IMR-90 (cell line): ENCODE data around the gene ZNF366. TPM values are rescaled to one million over a fixed set of nuclear protein-coding genes. Genes with fewer than 3 reads are reported as not detected.

Experiments
- ATAC-seq: fragments of 200-7000 bp; cut with Tn5 transposase; 2 replicates; pipeline ENCODE4 v1.9.1; 2020; ENCODE audit warnings: low read depth, mild to moderate bottlenecking, moderate library complexity
- BruUV-seq: library from RNA; stranded (reverse); fragments of 400-500 nt; replicated peaks from 2 replicates; lab custom pipeline; 2021; lab: Mats Ljungman, UMichigan
- CTCF ChIA-PET: fragments of 300-600 bp; formaldehyde crosslinking; extraction: SDS; loops from one replicate; lab custom pipeline; 2021; ENCODE audit warnings: antibody characterized with exemption; lab: Yijun Ruan, JAX
- POLR2A ChIA-PET: fragments of 300-600 bp; sonication (Branson Sonifier 250); formaldehyde crosslinking; loops from one replicate; lab custom pipeline; 2022; ENCODE audit warnings: antibody characterized with exemption; ENCODE audit not compliant: unreplicated experiment; lab: Charles Lee
- DNase-seq: peaks from one replicate; pipeline ENCODE4 v3.0.0; 2013
- H2AFZ ChIP-seq: replicated peaks from 2 replicates; pipeline ENCODE3; 2013; ENCODE audit warnings: low read length, mild to moderate bottlenecking; ENCODE audit not compliant: poor library complexity
- H2AK5ac ChIP-seq: 2 replicates; pipeline ENCODE4 v1.6.1; 2013; ENCODE audit warnings: low read depth, low read length, inconsistent platforms
- H2AK9ac ChIP-seq: replicated peaks from 2 replicates; pipeline ENCODE3; 2013; ENCODE audit warnings: mild to moderate bottlenecking, low read depth, low read length, moderate library complexity; ENCODE audit not compliant: poor library complexity
- H2BK120ac ChIP-seq: 2 replicates; pipeline ENCODE4 v1.6.1; 2013; ENCODE audit warnings: low read depth, low read length, inconsistent platforms
- H2BK15ac ChIP-seq: 3 replicates; pipeline ENCODE4 v1.6.1; 2013; ENCODE audit warnings: low read depth, low read length, inconsistent platforms
- H2BK20ac ChIP-seq: 2 replicates; pipeline ENCODE4 v1.6.1; 2013; ENCODE audit warnings: low read depth, mild to moderate bottlenecking, inconsistent platforms, low read length, moderate library complexity
- H2BK5ac ChIP-seq: 2 replicates; pipeline ENCODE4 v1.6.1; 2013; ENCODE audit warnings: mild to moderate bottlenecking, low read depth, low read length, inconsistent platforms; ENCODE audit not compliant: poor library complexity, severe bottlenecking
- H3K14ac ChIP-seq: replicated peaks from 2 replicates; pipeline ENCODE4 v1.6.1; 2013; ENCODE audit warnings: low read depth, low read length, inconsistent platforms
- H3K18ac ChIP-seq: 2 replicates; pipeline ENCODE4 v1.6.1; 2013; ENCODE audit warnings: low read depth, low read length, control low read depth
- H3K23ac ChIP-seq: 2 replicates; pipeline ENCODE4 v1.6.1; 2013; ENCODE audit warnings: low read depth, low read length, inconsistent platforms
- H3K27ac ChIP-seq: 2 replicates; pipeline ENCODE4 v1.5.1; 2013; ENCODE audit warnings: mild to moderate bottlenecking, control low read depth, low read length; ENCODE audit not compliant: insufficient read depth
- H3K27me3 ChIP-seq: 2 replicates; pipeline ENCODE4 v1.6.1; 2013; ENCODE audit warnings: low read length; ENCODE audit not compliant: control insufficient read depth, insufficient read depth
- H3K36me3 ChIP-seq: 2 replicates; pipeline ENCODE4 v1.6.1; 2013; ENCODE audit warnings: low read length, mixed read lengths; ENCODE audit not compliant: control insufficient read depth, insufficient read depth
- H3K4ac ChIP-seq: 2 replicates; pipeline ENCODE4 v1.6.1; 2013; ENCODE audit warnings: low read depth, low read length, inconsistent platforms
- H3K4me1 ChIP-seq: 2 replicates; pipeline ENCODE4 v1.6.1; 2013; ENCODE audit warnings: low read length, mixed read lengths; ENCODE audit not compliant: control insufficient read depth, insufficient read depth
- H3K4me2 ChIP-seq: 2 replicates; pipeline ENCODE4 v1.6.1; 2013; ENCODE audit warnings: low read depth, mild to moderate bottlenecking, control low read depth, low read length, moderate library complexity
- H3K4me3 ChIP-seq: 2 replicates; pipeline ENCODE4 v1.5.1; 2013; ENCODE audit warnings: low read depth, mild to moderate bottlenecking, control low read depth, low read length, moderate library complexity; ENCODE audit not compliant: insufficient read depth
- H3K56ac ChIP-seq: 2 replicates; pipeline ENCODE4 v1.6.1; 2013; ENCODE audit warnings: low read length, inconsistent platforms; ENCODE audit not compliant: insufficient read depth; ENCODE audit errors: extremely low read depth
- H3K79me1 ChIP-seq, 2 experiments: 2 replicates each; pipeline ENCODE4 v1.6.1; 2013; ENCODE audit warnings: low read length in 2 of 2, inconsistent platforms in 1 of 2, low read depth in 1 of 2
- H3K9ac ChIP-seq: 2 replicates; pipeline ENCODE4 v1.6.1; 2013; ENCODE audit warnings: low read depth, low read length, control low read depth
- H3K9me1 ChIP-seq: 2 replicates; pipeline ENCODE4 v1.6.1; 2013; ENCODE audit warnings: low read length, inconsistent platforms; ENCODE audit not compliant: insufficient read depth
- H3K9me3 ChIP-seq: 2 replicates; pipeline ENCODE4 v1.6.1; 2013; ENCODE audit warnings: low read length; ENCODE audit not compliant: control insufficient read depth, insufficient read depth
- H4K20me1 ChIP-seq: 2 replicates; pipeline ENCODE4 v1.6.1; 2013; ENCODE audit warnings: low read length, inconsistent platforms; ENCODE audit not compliant: insufficient read depth
- H4K5ac ChIP-seq: 2 replicates; pipeline ENCODE4 v1.6.1; 2013; ENCODE audit warnings: mild to moderate bottlenecking, low read depth, low read length, control low read depth
- H4K8ac ChIP-seq, 2 experiments: 2 replicates each; pipeline ENCODE4 v1.6.1; 2013; ENCODE audit warnings: low read depth in 2 of 2, low read length in 2 of 2, control low read depth in 1 of 2, inconsistent platforms in 1 of 2
- H4K91ac ChIP-seq: 2 replicates; pipeline ENCODE4 v1.6.1; 2013; ENCODE audit warnings: low read depth, low read length, inconsistent platforms; ENCODE audit not compliant: insufficient read depth
- BHLHE40 ChIP-seq: fragments of 150-350 bp; IDR thresholded peaks from 2 replicates; pipeline ENCODE4 v1.6.1; 2016; ENCODE audit warnings: mild to moderate bottlenecking, low read depth, low read length
- CEBPB ChIP-seq: IDR thresholded peaks from 2 replicates; pipeline ENCODE4 v1.6.1; 2012; ENCODE audit warnings: low read depth, low read length, improper control_type of control experiment
- CHD1 ChIP-seq: IDR thresholded peaks from 2 replicates; pipeline ENCODE4 v1.6.1; 2012; ENCODE audit warnings: low read depth, low read length, improper control_type of control experiment
- MAFK ChIP-seq: IDR thresholded peaks from 2 replicates; pipeline ENCODE4 v1.6.1; 2012; ENCODE audit warnings: low read depth, low read length, improper control_type of control experiment
- MAZ ChIP-seq: IDR thresholded peaks from 2 replicates; pipeline ENCODE4 v1.6.1; 2012; ENCODE audit warnings: low read depth, mild to moderate bottlenecking, low read length, improper control_type of control experiment, moderate library complexity, borderline replicate concordance
- MXI1 ChIP-seq: IDR thresholded peaks from 2 replicates; pipeline ENCODE4 v1.6.1; 2012; ENCODE audit warnings: low read depth, mild to moderate bottlenecking, low read length, moderate library complexity, borderline replicate concordance
- NFE2L2 ChIP-seq: fragments of 150-350 bp; IDR thresholded peaks from 2 replicates; pipeline ENCODE4 v1.6.1; 2016; ENCODE audit warnings: low read depth, mild to moderate bottlenecking, low read length
- POLR2A ChIP-seq: IDR thresholded peaks from 2 replicates; pipeline ENCODE4 v1.6.1; 2012; ENCODE audit warnings: mild to moderate bottlenecking, low read depth, low read length
- RFX5 ChIP-seq: IDR thresholded peaks from 2 replicates; pipeline ENCODE4 v1.8.0; 2012; ENCODE audit warnings: low read depth, mild to moderate bottlenecking, low read length, moderate library complexity
- SMC3 ChIP-seq: fragments of 150-350 bp; IDR thresholded peaks from 2 replicates; pipeline ENCODE4 v1.6.1; 2016; ENCODE audit warnings: low read depth, mild to moderate bottlenecking, antibody characterized with exemption, low read length, moderate library complexity
- WGBS, 2 experiments: methylation state at CpG; one replicate each; pipeline versions ENCODE4 v1.1.5 to v1.1.7; 2013; ENCODE audit warnings: missing lambda C conversion rate in 2 of 2; ENCODE audit not compliant: insufficient read length in 1 of 2; ENCODE audit errors: extremely low coverage in 2 of 2; 5-methylcytosine and 5-hydroxymethylcytosine counted together
- dilution Hi-C: fragments of 300-500 bp; cut with HindIII; formaldehyde crosslinking; loops from one replicate; pipeline ENCODE4 v1.14.3; 2018; ENCODE audit warnings: low sequenced_read_pairs; ENCODE audit not compliant: unreplicated experiment
- in situ Hi-C: fragments of 300-500 bp; cut with MboI; formaldehyde crosslinking; loops from 3 replicates; pipeline ENCODE4 v1.14.3; 2019; ENCODE audit warnings: low sequenced_read_pairs, inconsistent platforms, mixed read lengths
- intact Hi-C: fragments of 100-400 bp; cut with micrococcal nuclease; formaldehyde crosslinking; loops from 2 replicates; pipeline ENCODE4 v1.10.0; 2022
- polyA plus RNA-seq, 3 experiments: library from polyadenylated mRNA; depleted of rRNA; stranded (reverse); fragments of >200 nt; gene quantifications; 2 replicates each; pipeline ENCODE4 v1.2.3, GENCODE V29; 2012; ENCODE audit warnings: low replicate concordance in 1 of 3
- total RNA-seq: library from RNA; depleted of rRNA; stranded (reverse); fragments of >200 nt; gene quantifications from 2 replicates; pipeline ENCODE4 v1.2.3, GENCODE V29; 2012
- TF ChIP-seq, protein P1 (sequence below): fragments of 150-350 bp; IDR thresholded peaks from 2 replicates; pipeline ENCODE4 v1.6.1; 2017; ENCODE audit warnings: mild to moderate bottlenecking, antibody characterized with exemption, low read length, low read depth
- TF ChIP-seq, protein P2 (sequence below): fragments of 150-350 bp; IDR thresholded peaks from 2 replicates; pipeline ENCODE4 v1.6.1; 2016; ENCODE audit warnings: low read depth, mild to moderate bottlenecking, low read length, moderate library complexity, borderline replicate concordance

ZNF366 gene
- total and polyA plus RNA-seq, 2 of the 4 experiments (the other 2 are of a cell fraction): not detected

DNA sequence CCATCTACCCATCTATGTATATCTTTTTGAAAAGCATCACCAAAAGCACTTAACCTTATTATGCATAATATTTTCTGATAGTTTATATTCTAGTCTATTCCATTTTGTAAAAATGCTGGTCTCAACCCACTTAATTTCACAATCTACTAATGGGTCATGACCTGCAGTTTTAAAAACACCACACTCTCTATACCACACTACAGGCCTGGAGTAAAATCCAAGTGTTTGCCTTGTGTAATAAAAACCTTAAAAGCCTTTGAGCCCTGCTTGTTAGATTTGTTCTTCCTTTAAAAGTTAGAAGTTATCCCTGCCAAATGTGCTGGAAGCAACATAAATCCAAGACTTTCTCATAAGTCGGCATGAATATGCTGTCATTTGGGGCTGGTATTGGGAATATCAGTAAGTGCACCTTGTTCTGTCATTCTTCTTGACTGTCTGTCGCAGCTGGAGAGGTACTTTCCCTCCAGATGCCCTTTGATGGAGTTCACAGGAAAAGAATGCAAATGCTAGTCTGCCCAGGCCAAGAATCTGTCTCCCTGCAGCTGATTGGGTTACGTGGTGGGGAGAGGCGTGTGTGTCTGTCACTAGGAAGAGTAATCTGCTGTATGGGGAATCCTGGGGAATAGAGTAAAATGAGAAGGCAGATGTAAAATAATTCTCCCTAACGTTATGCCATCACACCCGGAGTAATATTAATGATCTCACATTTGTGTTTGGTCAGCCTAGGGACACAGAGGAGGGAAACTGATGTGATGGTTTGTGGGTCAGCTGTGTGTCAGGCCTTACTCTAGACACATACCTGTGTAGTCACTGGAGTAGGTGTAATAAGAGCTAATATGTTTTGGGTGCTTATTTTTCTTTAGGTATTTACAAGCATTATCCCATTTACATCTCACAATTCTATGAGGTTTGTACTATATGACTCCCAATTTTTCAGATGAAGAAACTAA, 79.4 kb downstream of the ZNF366 start (continued):
- TF ChIP-seq NFE2L2 (no peak), CHD1 (no peak)

DNA sequence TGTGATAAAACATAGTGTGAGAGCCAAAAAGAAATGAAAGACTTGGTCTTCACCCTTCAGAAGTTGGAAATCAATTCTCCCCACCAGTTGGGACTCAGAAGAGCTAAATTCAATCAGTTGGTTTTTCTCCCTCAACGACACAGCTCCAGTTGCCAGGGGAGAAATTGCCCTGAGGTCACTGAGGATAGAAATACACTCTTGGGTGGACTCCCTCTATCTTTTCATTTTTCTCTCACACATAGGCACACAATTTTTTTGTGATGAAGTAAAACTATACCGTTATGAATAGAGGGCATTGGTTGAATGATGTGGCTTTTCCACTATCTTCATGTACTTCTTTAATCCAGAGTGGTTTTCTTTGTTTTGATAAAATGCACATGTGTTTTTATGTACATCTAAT, 80.2 kb downstream of the ZNF366 start:
- no peak overlapping the region for H3K14ac ChIP-seq
- peaks cover 5% of the 10 kb centered on the region for H3K9me3 ChIP-seq
- in situ Hi-C loops: no loop called here
- H4K91ac ChIP-seq: no peak overlapping the region
- ChIA-PET POLR2A (no interaction called here), CTCF (no interaction called here)
- BruUV-seq: no TSS peak
- H4K20me1 ChIP-seq: no peaks in the 10 kb centered on the region
- no peak overlapping the region for H3K4ac ChIP-seq
- H3K9me1 ChIP-seq: no peaks in the 10 kb centered on the region
- no peak overlapping the region for H4K8ac ChIP-seq
- no peak overlapping the region for H3K9ac ChIP-seq
- H3K27ac ChIP-seq: no peak overlapping the region
- H2AK9ac ChIP-seq: no peak overlapping the region
- no peak overlapping the region for H2BK5ac ChIP-seq
- intact Hi-C loops: no loop called here
- no peak overlapping the region for H4K5ac ChIP-seq
- WGBS, 2 experiments: no CpG with 5 or more reads among the region's 2 CpGs
- H3K4me1 ChIP-seq: peaks cover 6% of the 10 kb centered on the region
- H2BK120ac ChIP-seq: no peak overlapping the region
- ATAC-seq (no peak), DNase-seq (no peak)
- H3K79me1 ChIP-seq: no peaks in the 10 kb centered on the region
- H3K18ac ChIP-seq: no peak overlapping the region
- H2AFZ ChIP-seq: no peak overlapping the region
- H3K4me2 ChIP-seq: no peak overlapping the region
- no peaks in the 10 kb centered on the region; the same call in 1 of the 2 replicates for H3K27me3 ChIP-seq
- H3K36me3 ChIP-seq: no peaks in the 10 kb centered on the region
- no peak overlapping the region for H2BK20ac ChIP-seq
- no peak overlapping the region for H3K56ac ChIP-seq
- no peak overlapping the region for H2BK15ac ChIP-seq
- H3K23ac ChIP-seq: no peak overlapping the region
- no peak overlapping the region for H2AK5ac ChIP-seq
- dilution Hi-C loops: no loop called here
- no peak overlapping the region for H3K4me3 ChIP-seq
- TF ChIP-seq, protein P1, sequence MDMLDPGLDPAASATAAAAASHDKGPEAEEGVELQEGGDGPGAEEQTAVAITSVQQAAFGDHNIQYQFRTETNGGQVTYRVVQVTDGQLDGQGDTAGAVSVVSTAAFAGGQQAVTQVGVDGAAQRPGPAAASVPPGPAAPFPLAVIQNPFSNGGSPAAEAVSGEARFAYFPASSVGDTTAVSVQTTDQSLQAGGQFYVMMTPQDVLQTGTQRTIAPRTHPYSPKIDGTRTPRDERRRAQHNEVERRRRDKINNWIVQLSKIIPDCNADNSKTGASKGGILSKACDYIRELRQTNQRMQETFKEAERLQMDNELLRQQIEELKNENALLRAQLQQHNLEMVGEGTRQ: no peak
- no peak for TF ChIP-seq CHD1
- TF ChIP-seq POLR2A: no peak
- no peak for TF ChIP-seq NFE2L2
- no peak for TF ChIP-seq CEBPB
- TF ChIP-seq SMC3: no peak
- no peak for TF ChIP-seq MAZ
- no peak for TF ChIP-seq MAFK
- TF ChIP-seq MXI1: no peak
- no peak for TF ChIP-seq BHLHE40
- TF ChIP-seq, protein P2, sequence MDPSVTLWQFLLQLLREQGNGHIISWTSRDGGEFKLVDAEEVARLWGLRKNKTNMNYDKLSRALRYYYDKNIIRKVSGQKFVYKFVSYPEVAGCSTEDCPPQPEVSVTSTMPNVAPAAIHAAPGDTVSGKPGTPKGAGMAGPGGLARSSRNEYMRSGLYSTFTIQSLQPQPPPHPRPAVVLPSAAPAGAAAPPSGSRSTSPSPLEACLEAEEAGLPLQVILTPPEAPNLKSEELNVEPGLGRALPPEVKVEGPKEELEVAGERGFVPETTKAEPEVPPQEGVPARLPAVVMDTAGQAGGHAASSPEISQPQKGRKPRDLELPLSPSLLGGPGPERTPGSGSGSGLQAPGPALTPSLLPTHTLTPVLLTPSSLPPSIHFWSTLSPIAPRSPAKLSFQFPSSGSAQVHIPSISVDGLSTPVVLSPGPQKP: no peak
- TF ChIP-seq RFX5: no peak
